ENCODE data around the gene FANCD2OS.

DNA sequence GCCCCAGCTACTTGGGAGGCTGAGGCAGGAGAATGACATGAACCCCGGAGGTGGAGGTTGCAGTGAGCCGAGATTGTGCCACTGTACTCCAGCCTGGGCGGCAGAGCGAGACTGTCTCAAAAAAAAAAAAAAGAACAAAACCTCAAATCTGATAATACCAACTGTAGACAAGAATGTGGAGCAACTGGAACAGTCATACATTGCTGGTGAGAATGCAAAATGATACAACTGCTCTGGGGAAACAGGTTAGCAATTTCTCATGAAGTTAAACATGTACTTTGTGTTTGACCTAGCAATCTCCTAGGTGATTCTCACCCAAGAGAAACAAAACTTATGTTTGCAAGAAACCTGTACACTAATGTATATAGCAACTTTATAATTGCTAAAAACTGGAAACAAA lies 29.1 kb upstream of the FANCD2OS start:
- TF ChIP-seq CTCF (conservative IDR thresholded peaks at IDR 0.05) (no peak), EZH2 (IDR thresholded peaks at IDR 0.05; ENCODE audit: low read depth) (no peak)

Data from PC-9 (cell line).